Occipital lobe (tissue), 2 donors: Measurements from ENCODE around the gene SLC51B. TPM values are rescaled to one million over a fixed set of nuclear protein-coding genes. Genes with fewer than 3 reads are reported as not detected.
"Not testable (repeated sequence)": the region's sequence is repeated elsewhere in the genome, so short reads cannot be mapped to it uniquely, and the experiment has no call there.

Experiments
- DNase-seq: peaks from one replicate; lab custom pipeline; 2025; lab: John Stamatoyannopoulos, UW
- total RNA-seq: library from RNA; depleted of rRNA; stranded (reverse); fragments of >200 nt; gene quantifications from one replicate; pipeline ENCODE4 v1.2.3, GENCODE V29; 2014

The SLC51B gene
- total RNA-seq, 1 donor from 2014 or later: not detected

- DNase-seq: no peak
Measured at GRCh38 chr15:65099336-65099735, 54.1 kb downstream of the SLC51B start.

GRCh38 chr15:65099801-65100200 is 54.6 kb downstream of the SLC51B start:
- not testable (repeated sequence) for DNase-seq

GRCh38 chr15:65100442-65100841 is 55.3 kb downstream of the SLC51B start:
- DNase-seq: no peak

- peak; percentile 38 for DNase-seq
Measured at GRCh38 chr15:65101411-65101890, 56.3 kb downstream of the SLC51B start.

- no peak for DNase-seq
Measured at GRCh38 chr15:65101891-65102708, 56.9 kb downstream of the SLC51B start.

GRCh38 chr15:65102912-65103311 is 57.7 kb downstream of the SLC51B start:
- DNase-seq: no peak

Other genes starting within 250 kb of the SLC51B start
- 0.47 TPM for gene PIF1, start 219.7 kb upstream of the SLC51B start, total RNA-seq
- gene PLEKHO2, start 203.5 kb upstream of the SLC51B start, total RNA-seq: 6.7 TPM
- gene ANKDD1A, start 133.5 kb upstream of the SLC51B start, total RNA-seq: 15.6 TPM
- 49.0 TPM for gene SPG21, start 55.5 kb upstream of the SLC51B start, total RNA-seq
- gene MTFMT, start 15.7 kb upstream of the SLC51B start, total RNA-seq: 16.1 TPM
- gene RASL12, start 22.6 kb downstream of the SLC51B start, total RNA-seq: 1.4 TPM
- not detected for gene KBTBD13, start 31.4 kb downstream of the SLC51B start, total RNA-seq
- 2.7 TPM for gene UBAP1L, start 69.8 kb downstream of the SLC51B start, total RNA-seq
- 19.7 TPM for gene PDCD7, start 88.4 kb downstream of the SLC51B start, total RNA-seq
- 71.0 TPM for gene CLPX, start 140.0 kb downstream of the SLC51B start, total RNA-seq
- gene CILP, start 166.1 kb downstream of the SLC51B start, total RNA-seq: 0.31 TPM
- gene PARP16, start 241.5 kb downstream of the SLC51B start, total RNA-seq: 7.3 TPM